ENCODE data around the gene PIK3AP1.
"Not testable (repeated sequence)": the region's sequence is repeated elsewhere in the genome, so short reads cannot be mapped to it uniquely, and the experiment has no call there.

Gene PIK3AP1

GRCh38 chr10:96721207-96721572 lies 876 bp upstream of the PIK3AP1 start:
- no peak for DNase-seq

GRCh38 chr10:96719850-96720421 lies 378 bp downstream of the PIK3AP1 start:
- DNase-seq: peak; percentile 79

GRCh38 chr10:96719200-96719599 lies 1.1 kb downstream of the PIK3AP1 start:
- DNase-seq: no peak

- DNase-seq: no peak
These were observed 1.9 kb downstream of the PIK3AP1 start for GRCh38 chr10:96718304-96718990.

- no peak for DNase-seq
These were observed 3.9 kb downstream of the PIK3AP1 start for GRCh38 chr10:96716390-96716789.

GRCh38 chr10:96714746-96715255 lies 5.5 kb downstream of the PIK3AP1 start:
- no peak for DNase-seq

GRCh38 chr10:96714031-96714590 lies 6.2 kb downstream of the PIK3AP1 start:
- DNase-seq: no peak

- DNase-seq: no peak
These were observed 7.5 kb downstream of the PIK3AP1 start for GRCh38 chr10:96712662-96713271.

GRCh38 chr10:96711048-96711728 lies 9.1 kb downstream of the PIK3AP1 start:
- no peak for DNase-seq

GRCh38 chr10:96709525-96709924 lies 10.8 kb downstream of the PIK3AP1 start:
- DNase-seq: no peak

- DNase-seq: no peak
These were observed 11.3 kb downstream of the PIK3AP1 start for GRCh38 chr10:96708996-96709395.

GRCh38 chr10:96708456-96708855 lies 11.9 kb downstream of the PIK3AP1 start:
- no peak for DNase-seq

GRCh38 chr10:96706331-96706853 lies 13.9 kb downstream of the PIK3AP1 start:
- DNase-seq: no peak

- DNase-seq: no peak
These were observed 15.2 kb downstream of the PIK3AP1 start for GRCh38 chr10:96705134-96705533.

GRCh38 chr10:96704563-96704962 lies 15.8 kb downstream of the PIK3AP1 start:
- DNase-seq: no peak

GRCh38 chr10:96703358-96703757 lies 17.0 kb downstream of the PIK3AP1 start:
- DNase-seq: no peak

GRCh38 chr10:96701265-96701664 lies 19.0 kb downstream of the PIK3AP1 start:
- no peak for DNase-seq

GRCh38 chr10:96700374-96701099 lies 19.8 kb downstream of the PIK3AP1 start:
- no peak for DNase-seq

GRCh38 chr10:96699613-96700012 lies 20.7 kb downstream of the PIK3AP1 start:
- no peak for DNase-seq

- DNase-seq: not testable (repeated sequence)
These were observed 22.0 kb downstream of the PIK3AP1 start for GRCh38 chr10:96698305-96698704.

- DNase-seq: no peak
These were observed 22.9 kb downstream of the PIK3AP1 start for GRCh38 chr10:96697438-96697837.

GRCh38 chr10:96696845-96697425 lies 23.4 kb downstream of the PIK3AP1 start:
- no peak for DNase-seq
